Body of pancreas (tissue), 4 donors: Measurements from ENCODE around the gene DOK1. TPM values are rescaled to one million over a fixed set of nuclear protein-coding genes. Genes with fewer than 3 reads are reported as not detected.
"Not testable (repeated sequence)": the region's sequence is repeated elsewhere in the genome, so short reads cannot be mapped to it uniquely, and the experiment has no call there.

ENCODE experiments used
- ATAC-seq: fragments of 150-250 bp; one replicate; pipeline ENCODE4 v1.9.1; 2016
- DNase-seq, 4 donors: peaks; one replicate each; pipeline ENCODE4 v3.0.0-alpha.2; 2019
- H3K27ac ChIP-seq, 4 donors: fragments of 200-600 bp; sonication (generic); 1 replicate in 3 of 4; 2 replicates in 1 of 4; pipeline versions ENCODE4 v1.5.1 to v1.6.1; 2016 to 2019; ENCODE audit warnings: mild to moderate bottlenecking in 1 of 4, mixed read lengths in 1 of 4, moderate library complexity in 1 of 4
- H3K27me3 ChIP-seq, 2 donors: fragments of 200-600 bp; sonication (generic); one replicate each; pipeline ENCODE4 v1.6.0; 2016; ENCODE audit warnings: mild to moderate bottlenecking in 1 of 2
- H3K36me3 ChIP-seq, 2 donors: fragments of 200-600 bp; sonication (generic); replicated peaks in 1 of 2; 2 replicates each; pipeline ENCODE4 v1.5.1; 2016; ENCODE audit warnings: low read depth in 2 of 2; ENCODE audit not compliant: insufficient read depth in 1 of 2
- H3K4me1 ChIP-seq: fragments of 200-600 bp; sonication (generic); one replicate; pipeline ENCODE4 v1.6.0; 2016
- H3K4me3 ChIP-seq, 2 donors: fragments of 200-600 bp; sonication (generic); 1 replicate in 1 of 2; 2 replicates in 1 of 2; pipeline ENCODE4 v1.5.1; 2016 to 2019
- H3K9me3 ChIP-seq, 3 donors: fragments of 200-600 bp; sonication (generic); 1 replicate in 2 of 3; 2 replicates in 1 of 3; pipeline ENCODE4 v1.5.1; 2016
- POLR2A ChIP-seq, 3 donors: fragments of 450-650 bp; IDR thresholded peaks; one replicate each; pipeline ENCODE4 v1.6.1; 2016; ENCODE audit warnings: antibody characterized with exemption in 3 of 3, mild to moderate bottlenecking in 2 of 3
- WGBS, 2 donors: methylation state at CpG; one replicate each; pipeline ENCODE4 v1.1.5; 2017; 5-methylcytosine and 5-hydroxymethylcytosine counted together
- intact Hi-C: fragments of 100-400 bp; cut with DNase I; formaldehyde crosslinking; loops from one replicate; pipeline ENCODE4 v1.15.1; 2023
- total RNA-seq, 2 donors: library from RNA; depleted of rRNA; stranded (reverse); fragments of >200 nt; gene quantifications; one replicate each; pipeline ENCODE4 v1.1.0, GENCODE V29; 2016
- TF ChIP-seq, protein P1 (sequence below), 7 experiments: fragments of 450-650 bp in 4 of 7; fragments of 200-600 bp in 3 of 7; sonication (generic) in 3 of 7; IDR thresholded peaks; one replicate each; pipeline ENCODE4 v1.5.1; 2016 to 2019; ENCODE audit warnings: antibody characterized with exemption in 7 of 7

DOK1 gene
- total RNA-seq, 2 donors from 2014 or later, result 9.2 to 15.3 TPM

DNA sequence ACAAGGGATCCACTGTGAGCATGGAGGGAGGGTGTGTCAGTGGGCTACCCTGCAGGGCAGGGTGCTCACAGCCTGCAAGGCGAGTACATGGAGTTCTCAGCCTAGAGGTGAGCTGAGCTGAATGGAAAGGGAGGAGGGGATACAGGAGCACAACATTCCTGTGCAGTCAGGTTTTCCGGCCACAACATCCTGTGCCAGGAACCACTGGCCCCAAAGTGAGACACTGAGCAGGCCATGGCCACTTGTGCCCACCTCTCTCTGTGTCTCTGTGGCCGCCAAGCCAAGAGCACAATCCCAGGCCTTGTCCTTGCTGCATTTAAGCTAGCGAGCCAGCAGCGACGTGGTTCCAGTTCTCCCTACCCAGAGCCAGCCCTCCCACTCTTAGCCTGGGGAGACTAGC is 6.1 kb downstream of the DOK1 start:
- WGBS, 2 donors, result 45 to 60% methylated on average over 6 of the region's 6 CpGs
- ATAC-seq (no peak), DNase-seq (no peak)

DNA sequence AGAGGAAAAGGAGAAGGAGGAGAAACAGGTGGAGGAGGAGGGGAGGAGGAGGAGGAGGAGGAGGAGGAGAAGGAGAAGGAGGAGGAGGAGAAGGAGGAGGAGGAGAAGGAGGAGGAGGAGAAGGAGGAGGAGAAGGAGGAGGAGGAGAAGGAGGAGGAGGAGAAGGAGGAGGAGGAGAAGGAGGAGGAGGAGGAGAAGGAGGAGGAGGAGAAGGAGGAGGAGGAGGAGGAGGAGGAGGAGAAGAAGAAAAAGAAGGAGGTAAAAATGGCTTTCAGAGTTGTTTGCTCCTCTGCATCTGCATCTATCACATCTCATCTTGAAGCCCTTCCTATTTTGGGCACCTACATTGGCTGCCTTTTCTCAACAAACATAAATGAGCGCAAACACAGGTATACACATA is 6.5 kb downstream of the DOK1 start:
- H3K4me1 ChIP-seq, H3K27ac ChIP-seq, intact Hi-C loops, DNase-seq, H3K27me3 ChIP-seq, H3K36me3 ChIP-seq, ATAC-seq, H3K4me3 ChIP-seq, H3K9me3 ChIP-seq: not testable (repeated sequence)
- WGBS, 2 donors, result 67 to 94% methylated on average over 1 of the region's 1 CpG

More for the DNA sequence above, 6.1 kb downstream of the DOK1 start:
- H3K4me1 ChIP-seq, result peaks cover 1% of the 10 kb centered on the region
- no peaks in the 10 kb centered on the region for H3K27me3 ChIP-seq
- no peak overlapping the region for H3K27ac ChIP-seq
- no peak for TF ChIP-seq POLR2A (IDR thresholded peaks at IDR 0.05)
- TF ChIP-seq, protein P1, sequence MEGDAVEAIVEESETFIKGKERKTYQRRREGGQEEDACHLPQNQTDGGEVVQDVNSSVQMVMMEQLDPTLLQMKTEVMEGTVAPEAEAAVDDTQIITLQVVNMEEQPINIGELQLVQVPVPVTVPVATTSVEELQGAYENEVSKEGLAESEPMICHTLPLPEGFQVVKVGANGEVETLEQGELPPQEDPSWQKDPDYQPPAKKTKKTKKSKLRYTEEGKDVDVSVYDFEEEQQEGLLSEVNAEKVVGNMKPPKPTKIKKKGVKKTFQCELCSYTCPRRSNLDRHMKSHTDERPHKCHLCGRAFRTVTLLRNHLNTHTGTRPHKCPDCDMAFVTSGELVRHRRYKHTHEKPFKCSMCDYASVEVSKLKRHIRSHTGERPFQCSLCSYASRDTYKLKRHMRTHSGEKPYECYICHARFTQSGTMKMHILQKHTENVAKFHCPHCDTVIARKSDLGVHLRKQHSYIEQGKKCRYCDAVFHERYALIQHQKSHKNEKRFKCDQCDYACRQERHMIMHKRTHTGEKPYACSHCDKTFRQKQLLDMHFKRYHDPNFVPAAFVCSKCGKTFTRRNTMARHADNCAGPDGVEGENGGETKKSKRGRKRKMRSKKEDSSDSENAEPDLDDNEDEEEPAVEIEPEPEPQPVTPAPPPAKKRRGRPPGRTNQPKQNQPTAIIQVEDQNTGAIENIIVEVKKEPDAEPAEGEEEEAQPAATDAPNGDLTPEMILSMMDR (IDR thresholded peaks at IDR 0.05), result no peak
- H3K4me3 ChIP-seq, result no peak overlapping the region
- no peaks in the 10 kb centered on the region for H3K36me3 ChIP-seq
- no peaks in the 10 kb centered on the region for H3K9me3 ChIP-seq
- intact Hi-C loops, result no loop called here

DNA sequence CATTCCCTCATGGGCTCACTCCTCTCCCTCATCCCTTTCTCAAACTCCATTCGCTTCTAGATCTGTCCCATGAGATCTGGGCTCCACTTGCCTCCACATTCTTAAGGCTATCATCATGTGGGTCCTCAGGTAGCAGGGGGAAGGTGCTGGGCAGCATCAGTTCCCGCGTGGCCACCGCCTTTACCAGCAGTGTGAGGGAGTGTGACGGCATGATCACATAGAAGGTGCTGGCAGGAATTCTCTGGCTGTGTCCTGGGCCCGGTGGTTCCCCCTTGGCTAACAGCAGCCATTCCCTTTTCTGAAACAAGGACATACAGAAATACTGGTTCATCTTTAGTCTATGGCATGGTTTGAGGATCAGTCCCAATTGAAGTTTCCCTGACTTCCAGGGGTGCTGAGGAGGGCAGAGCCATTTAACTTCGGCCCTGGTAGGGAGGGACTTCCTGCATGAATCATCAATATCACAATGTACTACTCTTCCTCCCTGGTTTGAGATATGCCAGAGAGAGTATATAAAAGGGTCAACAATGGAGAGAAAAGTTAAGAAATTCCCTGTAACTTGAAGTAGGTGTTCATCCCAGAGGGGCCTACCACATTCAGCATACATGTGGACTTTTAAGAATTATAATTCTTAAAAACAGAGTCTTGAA is 7.7 kb downstream of the DOK1 start:
- no peaks in the 10 kb centered on the region for H3K27me3 ChIP-seq

DNA sequence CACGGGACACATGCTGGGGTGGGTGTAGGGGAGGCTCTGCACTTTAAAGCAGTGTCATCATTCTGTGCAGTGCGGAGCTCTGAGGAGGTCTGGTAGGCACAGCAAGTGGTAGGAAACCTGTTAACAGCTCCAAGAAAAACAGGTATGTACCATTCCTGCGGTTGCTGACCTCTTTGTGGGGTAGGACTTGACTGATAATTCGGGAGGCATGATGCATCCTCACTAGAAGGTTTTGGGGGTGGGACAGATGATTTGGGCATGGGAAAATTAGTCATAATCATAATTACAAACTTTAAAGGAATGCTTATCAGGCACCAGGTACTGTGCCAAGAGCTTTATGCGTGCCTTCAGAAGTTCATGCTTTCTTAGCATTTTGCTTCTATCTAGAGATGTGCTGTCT is 9.7 kb downstream of the DOK1 start:
- WGBS, 2 donors, result 44 to 71% methylated on average over 5 of the region's 5 CpGs
- Histone ChIP-seq H3K4me1 (no peaks in the 10 kb centered on the region), H3K27ac (no peak overlapping the region), H3K4me3 (no peak overlapping the region), H3K27me3 (no peaks in the 10 kb centered on the region), H3K9me3 (no peaks in the 10 kb centered on the region), H3K36me3 (no peaks in the 10 kb centered on the region)
- no peak for ATAC-seq
- intact Hi-C loops, result no loop called here
- no peak for DNase-seq
- TF ChIP-seq POLR2A (IDR thresholded peaks at IDR 0.05), result no peak
- TF ChIP-seq, protein P1 (IDR thresholded peaks at IDR 0.05), result no peak

More for the DNA sequence above, 7.7 kb downstream of the DOK1 start:
- intact Hi-C loops, result no loop called here
- Histone ChIP-seq H3K4me1 (no peaks in the 10 kb centered on the region), H3K4me3 (no peak overlapping the region), H3K36me3 (no peaks in the 10 kb centered on the region), H3K27ac (no peak overlapping the region), H3K9me3 (no peaks in the 10 kb centered on the region)
- 66 to 80% methylated on average over 7 of the region's 7 CpGs for WGBS, 2 donors
- no peak for TF ChIP-seq POLR2A (IDR thresholded peaks at IDR 0.05)
- TF ChIP-seq, protein P1 (IDR thresholded peaks at IDR 0.05), result no peak
- ATAC-seq, result no peak
- DNase-seq, result no peak

DNA sequence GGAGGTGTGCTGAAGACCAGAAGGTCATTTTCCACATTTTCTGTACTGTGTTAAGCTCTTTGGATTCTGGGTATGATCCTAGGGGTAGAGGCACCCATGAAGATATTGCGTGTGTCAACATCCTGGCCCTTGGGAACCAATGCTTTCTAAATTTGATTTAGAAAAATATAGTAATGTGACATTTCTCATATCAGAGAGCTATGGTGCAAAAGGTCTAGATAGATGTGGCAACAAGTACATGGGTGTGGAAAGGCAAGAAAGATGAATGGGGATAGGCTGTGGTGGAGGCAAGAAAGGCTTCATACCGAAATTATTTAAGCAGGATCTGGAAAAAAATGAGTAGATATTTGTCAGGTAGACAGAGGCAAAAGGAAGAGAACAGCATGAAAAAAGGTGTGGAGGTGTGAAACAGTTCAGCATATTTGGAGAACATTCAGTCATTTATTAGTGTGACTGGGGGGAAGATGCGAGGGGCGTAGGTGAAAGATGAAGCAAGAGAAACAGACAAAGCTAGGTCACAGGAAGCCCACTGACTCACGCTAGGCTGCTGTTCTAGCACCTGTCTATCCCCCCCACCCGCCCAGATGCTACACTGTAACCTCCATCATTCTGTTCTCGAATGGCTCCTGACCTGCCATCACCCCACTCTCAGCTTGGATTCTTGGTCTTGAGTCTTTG is 11.7 kb downstream of the DOK1 start:
- H3K27me3 ChIP-seq, result no peaks in the 10 kb centered on the region
- H3K4me3 ChIP-seq, result no peak overlapping the region
- ATAC-seq (no peak), DNase-seq (no peak)
- intact Hi-C loops, result no loop called here
- no peaks in the 10 kb centered on the region for H3K9me3 ChIP-seq
- 53 to 57% methylated on average over 7 of the region's 7 CpGs for WGBS, 2 donors
- TF ChIP-seq, protein P1 (IDR thresholded peaks at IDR 0.05), result no peak
- TF ChIP-seq POLR2A (IDR thresholded peaks at IDR 0.05), result no peak
- H3K36me3 ChIP-seq, result no peaks in the 10 kb centered on the region
- no peaks in the 10 kb centered on the region for H3K4me1 ChIP-seq
- H3K27ac ChIP-seq, result no peak overlapping the region
